Skeletal muscle cell (primary cell): Measurements from ENCODE around the gene PLB1.
A peak's percentile ranks its signal among the peaks of the same experiment; 100 is the strongest.

Experiments
- DNase-seq: peaks from one replicate; pipeline ENCODE4 v3.0.0-alpha.2; 2010; ENCODE audit warnings: low read depth
- H3K4me3 ChIP-seq: 2 replicates; pipeline ENCODE4 v1.5.1; 2011; ENCODE audit warnings: low read depth, mild to moderate bottlenecking, control low read depth, low read length, moderate library complexity

PLB1 gene

GRCh38 chr2:28581312-28581711 is 85.5 kb downstream of the PLB1 start:
- DNase-seq = no peak
- no peak overlapping the region for H3K4me3 ChIP-seq

GRCh38 chr2:28582152-28582551 is 86.3 kb downstream of the PLB1 start:
- no peak overlapping the region for H3K4me3 ChIP-seq
- no peak for DNase-seq

GRCh38 chr2:28582595-28582994 is 86.7 kb downstream of the PLB1 start:
- H3K4me3 ChIP-seq = no peak overlapping the region
- DNase-seq = no peak

DNA sequence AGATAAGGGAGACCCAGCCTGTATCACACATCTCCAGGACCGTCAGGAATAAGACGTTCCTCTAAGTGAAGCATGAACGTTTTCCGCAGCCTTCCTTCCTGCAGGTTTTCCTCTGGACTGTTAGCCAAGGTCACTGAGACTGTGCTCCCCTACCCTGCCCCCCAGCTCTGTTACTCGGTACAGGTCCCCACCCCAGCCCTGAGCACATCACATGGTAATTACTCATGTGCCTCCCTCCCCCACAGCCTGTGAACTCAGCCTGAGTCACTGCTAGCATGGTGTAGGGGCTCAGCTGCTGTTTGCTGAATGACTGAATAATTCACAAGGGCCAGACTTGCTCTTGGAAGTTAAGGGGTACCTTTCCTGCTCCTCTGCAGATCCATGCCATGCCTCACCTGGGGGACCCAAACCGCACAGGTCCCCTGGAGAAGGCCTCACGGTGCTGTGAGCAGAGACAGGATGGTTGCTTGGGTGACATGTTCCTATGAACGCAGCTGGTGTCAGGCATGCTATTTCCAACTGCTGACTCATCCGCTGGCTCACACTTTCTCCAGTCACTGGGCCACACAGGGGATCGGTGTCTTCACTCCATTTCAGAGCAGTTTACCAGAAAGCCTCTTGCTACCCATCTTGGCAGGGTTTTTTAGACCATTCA is 88.2 kb downstream of the PLB1 start:
- DNase-seq = peak; percentile 87

GRCh38 chr2:28586867-28587266 is 91.0 kb downstream of the PLB1 start:
- no peak for DNase-seq
- no peak overlapping the region for H3K4me3 ChIP-seq

More for the DNA sequence above, 88.2 kb downstream of the PLB1 start:
- peak overlapping the region; percentile 35 for H3K4me3 ChIP-seq

DNA sequence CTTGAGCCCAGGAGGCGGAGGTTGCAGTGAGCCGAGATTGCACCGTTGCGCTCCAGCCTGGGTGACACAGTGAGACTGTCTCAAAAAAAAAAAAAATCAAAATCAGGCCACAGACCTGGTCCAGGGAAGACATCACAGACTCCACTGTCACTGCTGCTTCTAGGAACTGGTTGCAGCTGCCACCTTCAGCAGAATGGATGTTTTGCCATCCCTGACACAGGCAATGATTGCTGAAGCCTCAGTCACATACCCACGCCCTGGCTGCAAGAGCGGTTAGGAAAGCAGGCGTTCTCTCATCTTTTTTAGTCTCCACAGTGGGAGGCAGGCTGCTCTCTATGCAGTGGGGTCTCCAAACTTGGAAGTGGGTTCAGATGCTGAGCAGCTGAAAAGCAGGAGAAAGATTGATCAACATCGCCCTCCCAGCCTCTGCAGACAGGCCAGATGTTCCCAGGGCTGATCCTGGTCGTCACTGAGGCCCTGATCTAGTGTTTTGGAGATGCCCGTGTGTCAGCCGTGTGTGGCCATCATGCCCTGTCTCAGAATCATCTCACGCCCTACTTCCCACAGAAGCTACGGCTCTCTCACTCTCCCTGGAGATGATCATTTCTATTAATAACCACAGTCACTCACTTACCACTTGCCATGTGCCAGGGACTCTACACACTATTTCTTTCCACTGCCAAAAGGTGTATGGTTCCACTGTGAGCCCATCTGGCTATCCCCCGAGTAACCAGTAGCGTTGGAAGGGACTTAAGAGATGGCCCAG is 91.8 kb downstream of the PLB1 start:
- no peak overlapping the region for H3K4me3 ChIP-seq
- no peak for DNase-seq

- no peak overlapping the region for H3K4me3 ChIP-seq
- DNase-seq = no peak
These were observed 92.4 kb downstream of the PLB1 start for GRCh38 chr2:28588292-28588670.

DNA sequence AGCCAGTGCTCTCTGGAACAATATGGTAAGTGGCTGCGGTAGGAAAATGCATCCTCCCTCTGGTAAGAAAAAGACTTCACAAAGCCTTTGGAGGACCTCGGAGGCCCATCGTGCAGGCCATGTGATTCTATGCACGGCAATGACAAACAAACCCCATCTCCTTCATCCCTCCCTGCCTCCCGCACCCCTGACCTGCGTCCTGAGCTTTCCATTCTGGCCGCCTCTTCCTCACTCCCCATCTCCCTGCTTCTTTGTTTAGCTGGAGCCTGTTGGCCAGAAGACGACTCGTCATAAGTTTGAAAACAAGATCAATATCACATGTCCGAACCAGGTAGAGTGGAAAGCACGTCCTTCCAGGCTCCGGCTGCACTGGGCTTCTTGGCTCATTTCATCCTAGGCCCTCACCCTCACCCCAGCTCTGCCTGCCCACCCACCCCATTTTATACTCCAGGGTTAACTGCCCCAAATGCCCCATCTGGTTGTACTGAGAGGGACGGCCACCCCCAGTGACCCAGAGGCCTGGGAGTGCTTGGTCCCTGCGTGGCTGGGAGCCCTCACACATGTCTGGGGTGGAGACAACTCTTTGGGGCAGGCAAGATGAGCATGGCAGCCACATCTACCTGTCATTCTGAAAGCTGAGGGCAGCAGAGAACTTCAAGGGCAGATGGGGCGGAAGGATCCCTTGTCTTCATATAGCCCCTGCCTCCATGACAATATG is 94.0 kb downstream of the PLB1 start:
- DNase-seq = no peak
- H3K4me3 ChIP-seq = no peak overlapping the region

- DNase-seq = no peak
- no peak overlapping the region for H3K4me3 ChIP-seq
These were observed 94.8 kb downstream of the PLB1 start for GRCh38 chr2:28590496-28591301.

- DNase-seq = no peak
- H3K4me3 ChIP-seq = no peak overlapping the region
These were observed 96.0 kb downstream of the PLB1 start for GRCh38 chr2:28591711-28592335.

GRCh38 chr2:28592481-28592880 is 96.6 kb downstream of the PLB1 start:
- DNase-seq = no peak

DNA sequence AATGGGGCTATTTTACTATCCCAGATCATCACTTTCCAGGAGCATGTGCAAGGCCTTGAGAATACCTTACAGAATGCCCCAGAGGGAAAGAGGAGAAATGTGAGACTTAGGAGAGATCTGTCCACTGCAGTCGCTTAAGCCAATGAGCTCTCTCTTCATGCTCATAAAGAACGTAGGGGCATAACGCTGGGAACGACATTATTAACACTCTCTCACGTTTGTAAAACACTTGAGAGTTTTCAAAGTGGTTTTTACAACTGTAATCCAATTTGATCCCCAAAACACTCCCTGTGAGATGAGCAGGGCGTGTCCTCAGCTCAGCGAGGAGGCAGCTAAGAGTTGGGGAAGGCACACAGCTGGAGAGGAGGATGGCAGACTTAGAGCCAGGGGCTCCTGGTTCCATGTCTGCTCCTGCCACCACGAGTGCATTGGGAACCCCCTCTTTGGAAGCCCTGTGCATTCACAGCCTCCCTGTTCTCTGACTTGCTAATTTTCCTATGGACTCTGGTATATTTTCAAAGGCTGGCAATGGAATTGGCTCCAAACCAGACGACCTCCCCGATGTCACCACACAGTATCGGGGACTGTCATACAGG is 97.4 kb downstream of the PLB1 start:
- H3K4me3 ChIP-seq = no peak overlapping the region
- no peak for DNase-seq

More at GRCh38 chr2:28592481-28592880, 96.6 kb downstream of the PLB1 start:
- no peak overlapping the region for H3K4me3 ChIP-seq

DNA sequence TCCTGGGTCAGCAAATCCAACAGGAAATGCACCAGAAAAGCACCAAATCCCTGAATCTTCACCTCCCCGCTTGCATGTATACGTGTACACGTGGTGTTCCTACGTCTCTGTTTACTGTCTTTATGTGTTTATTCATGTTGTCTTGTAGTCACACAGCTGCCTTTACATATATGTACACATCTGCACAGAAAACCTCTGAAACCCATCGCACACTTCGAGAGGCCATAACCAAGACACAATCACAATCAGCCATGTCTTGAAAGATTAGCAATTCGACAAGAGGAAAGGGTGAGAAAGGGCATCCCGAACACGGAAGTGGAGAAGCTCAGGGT is 98.1 kb downstream of the PLB1 start:
- no peak overlapping the region for H3K4me3 ChIP-seq
- DNase-seq = no peak

DNA sequence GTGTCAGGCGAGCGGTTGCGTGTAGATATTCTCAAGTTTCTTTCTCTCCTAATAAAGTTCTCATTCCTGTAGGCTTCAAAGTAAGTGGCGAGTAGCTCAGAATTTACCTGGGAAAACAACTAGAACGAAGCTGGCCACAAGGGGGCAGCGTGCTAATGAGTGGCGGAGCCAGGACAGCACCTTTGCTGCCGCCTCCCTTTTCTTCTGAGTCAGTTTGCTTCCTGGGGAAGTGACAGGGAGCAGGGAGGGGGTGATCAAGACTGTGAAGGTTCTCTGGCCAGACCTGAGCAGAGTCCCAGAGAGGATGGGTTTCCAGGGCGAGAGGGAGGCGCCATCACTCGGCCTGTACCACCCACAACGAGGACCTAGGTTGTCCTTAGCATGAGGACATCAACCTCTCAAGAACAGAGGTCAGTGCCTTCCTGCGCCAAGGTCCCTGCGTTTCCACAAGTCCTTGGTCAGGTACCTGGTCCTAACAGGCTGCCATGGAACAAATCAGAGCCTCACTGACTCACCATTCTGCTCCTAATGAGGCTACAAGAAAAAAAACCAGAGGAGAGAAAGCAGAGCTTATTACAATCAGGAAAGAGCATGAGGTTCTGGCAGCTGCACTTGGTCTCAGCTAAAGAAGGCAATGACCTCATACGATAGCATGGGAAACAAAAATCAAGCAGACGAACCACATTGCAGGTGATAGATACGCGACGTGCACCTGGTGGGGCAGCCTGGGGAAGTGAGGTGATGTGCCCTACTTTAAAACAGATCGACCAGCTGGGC is 98.7 kb downstream of the PLB1 start:
- DNase-seq = no peak
- no peak overlapping the region for H3K4me3 ChIP-seq

DNA sequence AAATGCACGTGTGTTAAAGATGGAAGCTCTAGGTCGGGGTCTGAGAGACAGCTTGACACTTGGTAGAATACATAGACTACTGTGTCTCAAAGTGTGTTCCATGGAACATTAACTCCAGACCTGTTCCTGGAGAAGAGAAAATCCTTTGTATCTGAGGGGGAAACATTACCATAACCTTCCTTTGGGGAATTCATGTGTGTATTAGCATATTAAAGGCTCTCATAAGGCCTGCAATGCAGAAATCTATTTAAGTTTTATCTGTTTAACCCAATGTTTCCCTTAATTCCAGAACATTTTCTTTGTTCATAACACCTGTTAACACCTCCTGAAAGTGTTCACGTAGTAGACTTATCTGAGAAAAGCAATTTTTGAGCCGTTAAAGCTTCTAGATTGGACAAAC is 99.5 kb downstream of the PLB1 start:
- no peak for DNase-seq
- H3K4me3 ChIP-seq = no peak overlapping the region

DNA sequence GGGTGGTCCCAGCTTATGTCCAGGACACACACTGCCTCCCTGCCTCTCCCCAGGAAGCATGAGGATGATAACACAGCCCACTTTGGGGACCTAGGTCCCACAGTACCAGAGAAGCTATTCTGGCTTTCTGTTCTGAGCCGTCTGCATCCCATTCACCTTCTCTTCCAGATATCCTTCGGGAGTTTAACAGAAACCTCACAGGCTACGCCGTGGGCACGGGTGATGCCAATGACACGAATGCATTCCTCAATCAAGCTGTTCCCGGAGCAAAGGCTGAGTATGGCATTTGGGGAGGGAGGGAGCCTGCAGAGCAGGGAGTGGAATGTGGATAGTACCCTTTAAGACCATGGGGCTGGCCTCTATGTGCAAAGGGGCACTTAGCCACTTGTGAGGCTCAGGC is 102.6 kb downstream of the PLB1 start:
- no peak for DNase-seq
- H3K4me3 ChIP-seq = no peak overlapping the region

GRCh38 chr2:28600181-28600580 is 104.3 kb downstream of the PLB1 start:
- no peak for DNase-seq
- H3K4me3 ChIP-seq = no peak overlapping the region

GRCh38 chr2:28601616-28602015 is 105.8 kb downstream of the PLB1 start:
- H3K4me3 ChIP-seq = no peak overlapping the region
- no peak for DNase-seq
